NCI-H1417 treated with DMSO at 0.1 percent for 48 hours (cell line): ENCODE data around the gene NXNL1.

Source experiments
- DNase-seq: peaks from one replicate; lab custom pipeline; 2025; lab: John Stamatoyannopoulos, UW

The NXNL1 gene

GRCh38 chr19:17455308-17456123 lies 5.2 kb downstream of the NXNL1 start:
- DNase-seq = no peak

GRCh38 chr19:17454576-17455071 lies 6.1 kb downstream of the NXNL1 start:
- DNase-seq = no peak

- DNase-seq = no peak
Measured at GRCh38 chr19:17451820-17452219, 8.9 kb downstream of the NXNL1 start.

- no peak for DNase-seq
Measured at GRCh38 chr19:17450264-17451075, 10.3 kb downstream of the NXNL1 start.

- DNase-seq = no peak
Measured at GRCh38 chr19:17448131-17448967, 12.4 kb downstream of the NXNL1 start, which contains the start of gene TMEM221. TSS of gene TMEM221 (minus strand) at chr19:17448668. CDS start at chr19:17448462, 206 bp downstream.

GRCh38 chr19:17447704-17448130 lies 13.0 kb downstream of the NXNL1 start:
- DNase-seq = no peak

GRCh38 chr19:17445526-17446165 lies 15.1 kb downstream of the NXNL1 start:
- no peak for DNase-seq

- DNase-seq = no peak
Measured at GRCh38 chr19:17441241-17442021, 19.3 kb downstream of the NXNL1 start.

GRCh38 chr19:17436874-17437267 lies 23.9 kb downstream of the NXNL1 start:
- DNase-seq = no peak

GRCh38 chr19:17436094-17436873 lies 24.4 kb downstream of the NXNL1 start:
- no peak for DNase-seq

GRCh38 chr19:17435218-17435617 lies 25.5 kb downstream of the NXNL1 start:
- no peak for DNase-seq

GRCh38 chr19:17431417-17431816 lies 29.3 kb downstream of the NXNL1 start:
- DNase-seq = no peak

- no peak for DNase-seq
Measured at GRCh38 chr19:17429641-17430113, 31.0 kb downstream of the NXNL1 start.

GRCh38 chr19:17424743-17425365 lies 35.9 kb downstream of the NXNL1 start:
- no peak for DNase-seq

- DNase-seq = no peak
Measured at GRCh38 chr19:17423429-17424208, 37.1 kb downstream of the NXNL1 start.

- DNase-seq = no peak
Measured at GRCh38 chr19:17421942-17422341, 38.8 kb downstream of the NXNL1 start.

GRCh38 chr19:17420475-17420924 lies 40.2 kb downstream of the NXNL1 start:
- DNase-seq = no peak
